Suprapubic skin (tissue), 4 donors: ENCODE data around the gene GOLGA1.

Experiments used
- EP300 ChIP-seq: sonication (generic); formaldehyde crosslinking; IDR thresholded peaks from one replicate; pipeline ENCODE4 v1.6.1; 2017; ENCODE audit warnings: antibody characterized with exemption
- POLR2A ChIP-seq, 2 donors: fragments of 450-650 bp; IDR thresholded peaks; one replicate each; pipeline ENCODE4 v1.6.1; 2017; ENCODE audit warnings: antibody characterized with exemption in 2 of 2, mild to moderate bottlenecking in 2 of 2, moderate library complexity in 2 of 2
- POLR2AphosphoS5 ChIP-seq, 3 donors: sonication (generic); formaldehyde crosslinking; IDR thresholded peaks; one replicate each; pipeline ENCODE4 v1.6.1; 2017; ENCODE audit warnings: antibody characterized with exemption in 3 of 3
- TF ChIP-seq, protein P1 (sequence below), 2 donors: fragments of 200-600 bp in 1 of 2; fragments of 450-650 bp in 1 of 2; sonication (generic) in 1 of 2; IDR thresholded peaks; one replicate each; pipeline ENCODE4 v1.5.1; 2016 to 2019; ENCODE audit warnings: antibody characterized with exemption in 2 of 2, mild to moderate bottlenecking in 1 of 2, moderate library complexity in 1 of 2

DNA sequence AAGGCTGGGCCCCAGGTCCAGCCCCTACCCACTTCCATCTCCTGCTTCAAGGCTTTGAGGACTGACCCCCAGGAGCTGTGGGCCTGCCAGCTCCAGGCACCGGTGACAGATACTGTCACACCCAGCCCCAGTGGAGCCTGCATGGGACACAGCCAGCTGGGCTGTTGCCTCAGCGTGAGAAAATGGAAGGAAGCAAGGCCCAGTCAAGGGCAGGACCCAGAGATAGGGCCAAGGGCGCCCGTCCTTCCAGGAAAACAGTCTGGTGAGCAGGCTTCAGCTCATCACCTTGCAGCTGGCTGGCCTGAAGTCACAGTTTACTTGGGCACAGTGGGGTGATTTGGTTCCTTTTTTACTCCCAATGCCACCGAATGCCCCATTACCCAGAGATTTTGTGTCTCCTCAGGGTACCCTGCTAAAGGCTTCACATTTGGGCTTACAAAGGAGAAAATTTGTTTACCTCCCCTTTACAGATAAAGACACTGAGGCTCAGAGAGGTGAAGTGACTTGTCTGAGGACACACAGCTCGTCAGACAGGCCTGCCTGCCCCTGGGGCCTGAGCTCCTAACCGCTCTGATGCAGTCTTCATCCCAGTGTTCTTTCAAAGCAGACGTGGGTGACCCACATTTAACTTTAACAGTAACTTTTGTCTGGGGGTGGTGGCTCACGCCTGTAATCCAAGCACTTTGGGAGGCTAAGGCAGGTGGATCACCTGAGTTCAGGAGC, 109.1 kb downstream of the GOLGA1 start:
- no peak for TF ChIP-seq EP300
- TF ChIP-seq, protein P1, sequence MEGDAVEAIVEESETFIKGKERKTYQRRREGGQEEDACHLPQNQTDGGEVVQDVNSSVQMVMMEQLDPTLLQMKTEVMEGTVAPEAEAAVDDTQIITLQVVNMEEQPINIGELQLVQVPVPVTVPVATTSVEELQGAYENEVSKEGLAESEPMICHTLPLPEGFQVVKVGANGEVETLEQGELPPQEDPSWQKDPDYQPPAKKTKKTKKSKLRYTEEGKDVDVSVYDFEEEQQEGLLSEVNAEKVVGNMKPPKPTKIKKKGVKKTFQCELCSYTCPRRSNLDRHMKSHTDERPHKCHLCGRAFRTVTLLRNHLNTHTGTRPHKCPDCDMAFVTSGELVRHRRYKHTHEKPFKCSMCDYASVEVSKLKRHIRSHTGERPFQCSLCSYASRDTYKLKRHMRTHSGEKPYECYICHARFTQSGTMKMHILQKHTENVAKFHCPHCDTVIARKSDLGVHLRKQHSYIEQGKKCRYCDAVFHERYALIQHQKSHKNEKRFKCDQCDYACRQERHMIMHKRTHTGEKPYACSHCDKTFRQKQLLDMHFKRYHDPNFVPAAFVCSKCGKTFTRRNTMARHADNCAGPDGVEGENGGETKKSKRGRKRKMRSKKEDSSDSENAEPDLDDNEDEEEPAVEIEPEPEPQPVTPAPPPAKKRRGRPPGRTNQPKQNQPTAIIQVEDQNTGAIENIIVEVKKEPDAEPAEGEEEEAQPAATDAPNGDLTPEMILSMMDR (IDR thresholded peaks at IDR 0.05) = no peak
- no peak for TF ChIP-seq POLR2AphosphoS5 (IDR thresholded peaks at IDR 0.05)
- TF ChIP-seq POLR2A (IDR thresholded peaks at IDR 0.05) = no peak
